Adrenal gland (tissue), 12 donors: Measurements from ENCODE around the gene RNLS. TPM values are rescaled to one million over a fixed set of nuclear protein-coding genes. Genes with fewer than 3 reads are reported as not detected.
A peak's percentile ranks its signal among the peaks of the same experiment; 100 is the strongest.

Experiments
- DNase-seq, 7 donors: peaks; one replicate each; pipeline ENCODE4 v3.0.0-alpha.2; 2019 to 2020
- H3K27ac ChIP-seq, 5 donors: fragments of 200-600 bp; sonication (generic) in 4 of 5; 1 replicate in 3 of 5; 2 replicates in 2 of 5; pipeline versions ENCODE4 v1.5.1 to v1.8.0; 2016 to 2020; ENCODE audit warnings: mild to moderate bottlenecking in 1 of 5
- H3K27me3 ChIP-seq: fragments of 200-600 bp; 2 replicates; pipeline ENCODE4 v1.8.0; 2021
- H3K36me3 ChIP-seq, 2 donors: fragments of 200-600 bp; replicated peaks in 1 of 2; 1 replicate in 1 of 2; 2 replicates in 1 of 2; pipeline versions ENCODE4 v1.5.1 to v1.8.0; 2018 to 2022
- H3K4me1 ChIP-seq, 2 donors: fragments of 200-600 bp; replicated peaks in 1 of 2; 1 replicate in 1 of 2; 2 replicates in 1 of 2; pipeline versions ENCODE4 v1.5.1 to v1.8.0; 2018 to 2021
- H3K4me3 ChIP-seq, 4 donors: fragments of 200-600 bp; sonication (generic) in 3 of 4; one replicate each; pipeline ENCODE4 v1.5.1; 2016 to 2018
- H3K9me3 ChIP-seq, 3 donors: fragments of 200-600 bp; sonication (generic) in 1 of 3; replicated peaks in 1 of 3; 1 replicate in 2 of 3; 2 replicates in 1 of 3; pipeline versions ENCODE4 v1.5.1 to v1.8.0; 2016 to 2021
- CTCF ChIP-seq, 6 experiments: fragments of 450-650 bp in 4 of 6; fragments of 200-600 bp in 2 of 6; sonication (generic) in 1 of 6; IDR thresholded peaks; 1 replicate in 5 of 6; 2 replicates in 1 of 6; pipeline versions ENCODE4 v1.5.1 to v1.8.0; 2016 to 2021; ENCODE audit warnings: antibody characterized with exemption in 6 of 6, mild to moderate bottlenecking in 2 of 6, moderate library complexity in 1 of 6
- POLR2A ChIP-seq, 2 donors: fragments of 450-650 bp; IDR thresholded peaks; one replicate each; pipeline ENCODE4 v1.6.1; 2017; ENCODE audit warnings: antibody characterized with exemption in 2 of 2, mild to moderate bottlenecking in 2 of 2, moderate library complexity in 1 of 2
- WGBS, 4 donors: extraction: QIAGEN DNeasy Blood & Tissue Kit in 2 of 4; methylation state at CpG; one replicate each; pipeline versions ENCODE4 v1.1.5 to v1.1.7; 2013 to 2017; 5-methylcytosine and 5-hydroxymethylcytosine counted together
- intact Hi-C, 2 donors: fragments of 100-400 bp; cut with DNase I; formaldehyde crosslinking; loops; one replicate each; pipeline versions ENCODE4 v1.14.1 to v1.15.0; 2022 to 2023
- polyA plus RNA-seq, 3 donors: library from polyadenylated mRNA; stranded (reverse); fragments of 200-250 nt in 2 of 3; fragments of 350-450 nt in 1 of 3; fragmentation: Illumina TruSeq in 1 of 3; extraction: RNeasy Lipid Tissue Mini Kit (QIAGEN cat#74804) in 1 of 3; gene quantifications; one replicate each; pipeline ENCODE4 v1.2.3, GENCODE V29; 2013 to 2014
- total RNA-seq, 9 donors: library from RNA; depleted of rRNA in 4 of 9; stranded (reverse); fragments of >200 nt in 4 of 9; fragments of 120-200 nt in 1 of 9; fragmentation: NEBNext Ultra II Directional in 1 of 9; extraction: Animal tissue kit (Norgen Biotek cat#: 25700) in 1 of 9; gene quantifications; one replicate each; pipeline versions ENCODE4 v1.1.0 to v1.2.4, GENCODE V29; 2013 to 2023
- donor health status: healthy with polysubstance abuse.
- donor health status: Bipolar disorder and iron deficiency.
- donor health status: DM: yes; HTN: yes; CAD: no.
- donor health status: DM: no; HTN: no; CAD: no.
- donor health status: DM: no; HTN: no; CAD: no.
- donor health status: DM: yes; HTN: yes; CAD: no.

The RNLS gene
- total and polyA plus RNA-seq, 12 donors: 7.2 to 51.3 (median 27.9) TPM

DNA sequence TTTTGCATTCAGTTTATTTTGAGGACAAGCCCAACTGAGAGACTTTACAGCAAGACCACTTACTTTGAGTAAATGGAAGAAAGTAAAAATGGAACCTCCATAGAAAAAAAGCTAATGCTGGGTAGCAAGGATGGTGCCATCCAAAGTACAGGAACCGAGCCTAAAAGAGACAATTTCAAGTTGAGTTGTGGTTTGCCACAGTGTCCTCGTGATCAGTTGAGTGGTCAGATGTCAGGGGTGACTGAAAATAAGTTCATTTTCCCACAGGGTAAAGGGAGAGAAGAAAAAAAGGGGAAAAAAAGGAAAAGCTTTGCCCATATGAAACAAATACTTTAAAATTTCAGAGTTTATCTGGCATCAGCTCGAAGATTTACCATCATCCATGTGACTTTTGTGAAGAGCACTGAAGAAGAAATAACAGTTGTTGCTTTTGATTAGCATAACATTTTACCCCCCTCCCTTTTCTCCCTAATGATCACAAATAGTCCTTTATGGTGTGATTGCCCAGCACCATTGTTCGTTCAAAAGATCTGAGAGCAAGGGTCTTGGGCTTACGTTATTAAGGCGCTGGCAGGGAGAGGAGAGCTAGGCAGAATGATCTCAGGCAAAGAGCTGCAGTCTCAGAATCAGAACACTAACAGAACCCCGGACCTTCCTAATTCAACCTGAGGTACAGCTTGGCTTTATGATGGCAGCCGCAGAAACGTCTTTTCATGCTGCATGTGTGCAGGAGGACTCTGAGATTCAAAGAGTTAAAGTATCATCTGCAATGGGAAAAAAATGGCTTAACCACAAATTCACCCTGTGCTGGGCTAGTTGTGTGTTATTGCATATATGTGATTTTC, 338.1 kb downstream of the RNLS start:
- Histone ChIP-seq H3K36me3 (no peaks in the 10 kb centered on the region), H3K27ac (peak overlapping the region in 1 of 5 donors; percentile 90), H3K9me3 (no peaks in the 10 kb centered on the region), H3K27me3 (no peaks in the 10 kb centered on the region), H3K4me3 (no peak overlapping the region), H3K4me1 (peaks cover 22 to 30% of the 10 kb centered on the region in 2 donors)
- DNase-seq: no peak
- intact Hi-C loops: no loop called here
- TF ChIP-seq POLR2A (IDR thresholded peaks at IDR 0.05): no peak
- no peak for TF ChIP-seq CTCF (IDR thresholded peaks at IDR 0.05)
- 84 to 88% (median 87%) methylated on average over 9 of the region's 9 CpGs for WGBS, 4 donors

DNA sequence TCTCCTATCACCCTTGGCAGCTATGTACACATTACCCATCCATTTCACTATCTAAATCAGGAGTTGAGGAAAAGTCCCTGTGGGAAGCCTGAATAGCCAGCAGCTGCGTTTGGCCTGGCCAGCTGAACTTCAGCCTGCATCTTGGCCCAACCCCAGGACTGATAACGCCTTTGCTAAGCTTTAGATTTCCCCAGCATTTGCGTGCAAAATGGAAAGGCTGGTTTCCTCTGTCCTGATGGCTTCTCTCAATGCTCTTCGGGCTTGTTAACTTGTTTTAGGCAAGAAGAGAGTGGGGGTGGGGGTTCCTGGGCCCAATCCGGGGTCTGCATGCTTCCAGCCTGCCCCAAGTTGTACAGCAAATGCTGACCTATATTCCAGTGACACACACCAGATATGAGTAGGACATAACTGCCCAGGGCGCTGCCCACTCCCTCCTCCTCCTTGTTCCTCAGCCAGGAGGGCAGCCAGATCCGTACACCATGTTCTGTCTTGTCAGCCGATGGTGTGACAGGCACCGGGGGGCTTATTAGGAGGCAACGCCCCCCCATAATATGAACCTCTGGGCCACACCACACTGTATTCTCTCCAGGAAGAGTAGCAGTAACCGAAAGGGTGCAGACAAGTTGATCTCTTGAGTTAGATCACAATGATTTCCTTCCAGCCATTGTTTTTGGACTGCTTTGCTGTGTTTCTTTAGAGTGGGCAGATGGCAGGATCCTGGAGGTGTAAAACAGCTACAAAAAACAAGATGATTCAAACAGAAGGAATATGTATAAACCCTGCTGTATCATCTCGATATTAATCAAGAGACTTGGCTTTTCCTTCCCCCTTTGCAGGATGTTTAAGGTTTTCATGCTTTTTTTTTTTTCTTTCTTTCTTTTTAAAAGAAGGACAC, 339.0 kb downstream of the RNLS start:
- 24 to 33% (median 31%) methylated on average over 9 to 12 of the region's 12 CpGs for WGBS, 4 donors
- Histone ChIP-seq H3K27me3 (no peaks in the 10 kb centered on the region), H3K4me3 (peak overlapping the region in 1 of 4 donors; percentile 35), H3K4me1 (peaks cover 22 to 30% of the 10 kb centered on the region in 2 donors), H3K9me3 (no peaks in the 10 kb centered on the region), H3K27ac (peak overlapping the region; percentile 69 to 90 (median 77)), H3K36me3 (no peaks in the 10 kb centered on the region)
- DNase-seq: peak; percentile 67 to 95 (median 85)
- TF ChIP-seq CTCF (IDR thresholded peaks at IDR 0.05) (no peak), POLR2A (IDR thresholded peaks at IDR 0.05) (peak in 1 of 2 donors; percentile 57)
- intact Hi-C loops: no loop called here

GRCh38 chr10:88243202-88243744, 339.8 kb downstream of the RNLS start:
- Histone ChIP-seq H3K27me3 (no peaks in the 10 kb centered on the region), H3K9me3 (no peaks in the 10 kb centered on the region), H3K36me3 (no peaks in the 10 kb centered on the region), H3K27ac (peak overlapping the region; percentile 69 to 90 (median 77)), H3K4me3 (peak overlapping the region in 1 of 4 donors; percentile 35), H3K4me1 (peaks cover 22 to 37% of the 10 kb centered on the region in 2 donors)
- TF ChIP-seq POLR2A (IDR thresholded peaks at IDR 0.05): no peak
- TF ChIP-seq CTCF (IDR thresholded peaks at IDR 0.05): peak in 1 of 6 experiments; percentile 1
- peak in 2 of 7 donors; percentile 25 to 35 for DNase-seq
- intact Hi-C loops: no loop called here
- WGBS, 4 donors: 16 to 35% (median 34%) methylated on average over 5 of the region's 5 CpGs

- no peak for TF ChIP-seq CTCF (IDR thresholded peaks at IDR 0.05)
- TF ChIP-seq POLR2A (IDR thresholded peaks at IDR 0.05): no peak
- no peak overlapping the region for H3K27ac ChIP-seq
- no peak overlapping the region for H3K4me3 ChIP-seq
- H3K9me3 ChIP-seq: no peaks in the 10 kb centered on the region
- intact Hi-C loops: no loop called here
- H3K36me3 ChIP-seq: no peaks in the 10 kb centered on the region
- peaks cover 22 to 40% of the 10 kb centered on the region in 2 donors for H3K4me1 ChIP-seq
- no peaks in the 10 kb centered on the region for H3K27me3 ChIP-seq
- no peak for DNase-seq
- 82 to 100% (median 91%) methylated on average over 1 of the region's 1 CpG for WGBS, 4 donors
These were observed 341.6 kb downstream of the RNLS start for GRCh38 chr10:88241501-88241900.
